HFF-Myc (cell line): Measurements from ENCODE around the gene GJC2.
A peak's percentile ranks its signal among the peaks of the same experiment; 100 is the strongest.
"Not testable (repeated sequence)": the region's sequence is repeated elsewhere in the genome, so short reads cannot be mapped to it uniquely, and the experiment has no call there.

ENCODE experiments used
- DNase-seq: peaks from one replicate; pipeline ENCODE4 v3.0.0-alpha.2; 2011; ENCODE audit warnings: low read depth; ENCODE audit errors: extremely low read depth
- H3K4me3 ChIP-seq: replicated peaks from 2 replicates; pipeline ENCODE4 v1.5.1; 2011; ENCODE audit warnings: low read depth, mild to moderate bottlenecking, control low read depth, low read length
- TF ChIP-seq, protein P1 (sequence below): IDR thresholded peaks from 2 replicates; pipeline ENCODE4 v1.5.1; 2012; ENCODE audit warnings: mild to moderate bottlenecking, low read depth, low read length, control low read depth; ENCODE audit errors: missing control alignments

The GJC2 gene

DNA sequence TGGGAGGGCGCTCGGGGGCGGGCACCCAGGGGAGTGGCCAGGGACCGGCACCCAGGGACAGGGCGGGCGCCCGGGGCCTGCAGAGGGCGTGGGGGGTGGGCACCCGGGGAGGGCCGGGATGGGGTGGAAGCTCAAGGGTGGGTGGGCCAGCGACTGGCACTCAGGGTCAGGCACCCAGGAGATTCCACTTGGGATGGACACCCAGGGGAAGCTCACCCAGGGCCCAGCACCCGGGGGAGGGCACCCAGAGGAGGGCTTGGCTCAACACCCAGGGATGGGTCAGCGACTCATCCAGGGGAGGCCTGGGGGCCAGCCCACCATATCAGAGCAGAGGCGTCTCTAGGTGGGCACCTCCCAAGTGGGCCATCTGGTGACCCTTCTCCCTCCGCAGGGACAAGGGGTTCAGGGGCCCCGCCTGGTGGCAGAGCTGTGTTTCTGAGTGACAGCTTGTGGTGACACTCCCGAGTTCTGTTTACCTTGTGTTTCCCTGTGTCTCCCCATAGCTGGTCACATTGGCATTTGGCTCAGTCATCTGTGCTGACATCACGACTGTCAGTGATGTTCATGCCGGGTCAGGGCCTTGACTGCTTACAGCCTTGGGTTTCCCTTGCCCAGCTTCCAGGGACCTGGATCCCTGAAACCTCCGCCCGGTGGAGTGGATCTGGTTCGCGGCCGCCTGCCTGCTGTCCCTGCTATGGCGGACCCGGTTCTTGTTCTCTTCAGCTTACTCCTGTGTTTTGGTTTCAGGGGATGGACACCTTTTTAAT, 16.6 kb downstream of the GJC2 start:
- peak overlapping the region; percentile 59 for H3K4me3 ChIP-seq
- DNase-seq = peak; percentile 44
- TF ChIP-seq, protein P1, sequence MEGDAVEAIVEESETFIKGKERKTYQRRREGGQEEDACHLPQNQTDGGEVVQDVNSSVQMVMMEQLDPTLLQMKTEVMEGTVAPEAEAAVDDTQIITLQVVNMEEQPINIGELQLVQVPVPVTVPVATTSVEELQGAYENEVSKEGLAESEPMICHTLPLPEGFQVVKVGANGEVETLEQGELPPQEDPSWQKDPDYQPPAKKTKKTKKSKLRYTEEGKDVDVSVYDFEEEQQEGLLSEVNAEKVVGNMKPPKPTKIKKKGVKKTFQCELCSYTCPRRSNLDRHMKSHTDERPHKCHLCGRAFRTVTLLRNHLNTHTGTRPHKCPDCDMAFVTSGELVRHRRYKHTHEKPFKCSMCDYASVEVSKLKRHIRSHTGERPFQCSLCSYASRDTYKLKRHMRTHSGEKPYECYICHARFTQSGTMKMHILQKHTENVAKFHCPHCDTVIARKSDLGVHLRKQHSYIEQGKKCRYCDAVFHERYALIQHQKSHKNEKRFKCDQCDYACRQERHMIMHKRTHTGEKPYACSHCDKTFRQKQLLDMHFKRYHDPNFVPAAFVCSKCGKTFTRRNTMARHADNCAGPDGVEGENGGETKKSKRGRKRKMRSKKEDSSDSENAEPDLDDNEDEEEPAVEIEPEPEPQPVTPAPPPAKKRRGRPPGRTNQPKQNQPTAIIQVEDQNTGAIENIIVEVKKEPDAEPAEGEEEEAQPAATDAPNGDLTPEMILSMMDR = peak; percentile 23

DNA sequence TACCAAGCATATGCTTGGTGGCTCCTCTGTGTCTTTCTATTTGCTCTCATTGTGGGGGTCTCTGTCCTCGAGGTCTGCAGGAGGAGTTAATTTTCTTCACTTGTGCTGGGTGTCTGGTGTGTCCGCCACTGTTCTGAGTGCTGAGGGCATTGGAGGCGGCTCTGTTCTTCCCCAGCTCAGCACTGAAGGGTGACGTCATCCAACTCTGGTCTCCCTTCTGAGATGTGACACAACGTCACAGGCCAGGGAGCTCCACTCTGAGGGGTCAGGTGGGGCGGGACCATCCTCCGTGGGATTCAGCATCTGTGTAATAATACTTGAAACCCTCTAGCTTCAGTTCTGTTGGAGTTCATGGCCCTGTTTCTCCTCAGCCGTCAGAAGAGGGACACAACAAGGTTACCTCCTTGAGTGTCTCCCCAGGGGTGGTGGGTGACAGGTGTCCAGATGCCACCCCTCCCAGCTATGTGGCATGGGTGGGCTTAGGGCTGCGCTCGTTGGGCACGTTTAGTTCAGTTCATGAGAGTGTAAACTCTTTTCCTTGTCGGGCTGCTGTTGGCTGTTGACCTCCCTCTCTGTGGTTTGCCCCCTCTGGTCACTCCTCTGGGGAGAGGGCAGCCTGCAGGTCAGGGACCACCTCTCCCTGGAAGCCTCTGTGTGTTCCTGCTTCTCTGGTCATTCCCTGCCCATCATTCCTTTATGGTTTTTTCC, 19.0 kb downstream of the GJC2 start:
- TF ChIP-seq, protein P1 = no peak
- no peak for DNase-seq
- no peak overlapping the region for H3K4me3 ChIP-seq

DNA sequence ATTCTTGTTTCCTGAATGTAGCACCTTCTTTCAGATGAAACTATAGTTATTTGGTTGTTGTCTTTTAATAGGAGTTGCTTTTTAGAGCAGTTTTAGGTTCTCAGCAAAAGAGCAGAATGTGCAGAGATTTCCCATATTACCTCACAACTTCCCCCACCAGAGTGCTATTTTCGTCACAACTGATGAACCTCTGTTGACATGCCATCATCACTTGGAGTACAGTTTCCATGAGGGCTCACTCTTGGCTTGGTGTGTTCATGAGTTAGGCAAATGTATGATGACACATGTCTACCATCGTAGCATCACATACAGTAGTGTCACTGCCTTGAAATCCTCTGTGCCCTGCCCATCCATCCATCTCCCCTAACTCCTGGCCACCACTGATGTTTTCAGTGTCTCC, 19.6 kb downstream of the GJC2 start:
- H3K4me3 ChIP-seq = no peak overlapping the region
- TF ChIP-seq, protein P1 = no peak

DNA sequence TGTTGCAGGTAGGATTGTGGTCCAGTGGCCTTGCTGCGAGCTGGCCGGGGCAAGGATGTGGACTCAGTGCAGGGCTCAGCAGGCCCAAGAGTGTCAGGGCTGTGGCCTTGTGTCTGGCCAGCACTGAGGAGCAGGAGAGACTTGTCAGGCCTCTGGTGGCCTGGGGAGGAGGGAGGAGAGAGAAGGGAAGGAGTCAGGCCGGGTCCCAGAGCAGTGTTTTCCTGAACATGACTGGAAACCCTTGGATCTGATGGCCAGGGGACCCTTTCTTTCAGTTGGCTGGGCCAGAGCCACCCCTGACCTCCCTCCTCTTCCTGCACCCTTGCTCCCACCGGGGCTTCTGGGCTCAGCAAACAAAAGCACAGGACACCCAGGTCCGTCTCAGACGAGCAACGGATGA, 20.9 kb downstream of the GJC2 start:
- no peak overlapping the region for H3K4me3 ChIP-seq
- TF ChIP-seq, protein P1 = no peak
- no peak for DNase-seq

More for the DNA sequence above, 19.6 kb downstream of the GJC2 start:
- no peak for DNase-seq

DNA sequence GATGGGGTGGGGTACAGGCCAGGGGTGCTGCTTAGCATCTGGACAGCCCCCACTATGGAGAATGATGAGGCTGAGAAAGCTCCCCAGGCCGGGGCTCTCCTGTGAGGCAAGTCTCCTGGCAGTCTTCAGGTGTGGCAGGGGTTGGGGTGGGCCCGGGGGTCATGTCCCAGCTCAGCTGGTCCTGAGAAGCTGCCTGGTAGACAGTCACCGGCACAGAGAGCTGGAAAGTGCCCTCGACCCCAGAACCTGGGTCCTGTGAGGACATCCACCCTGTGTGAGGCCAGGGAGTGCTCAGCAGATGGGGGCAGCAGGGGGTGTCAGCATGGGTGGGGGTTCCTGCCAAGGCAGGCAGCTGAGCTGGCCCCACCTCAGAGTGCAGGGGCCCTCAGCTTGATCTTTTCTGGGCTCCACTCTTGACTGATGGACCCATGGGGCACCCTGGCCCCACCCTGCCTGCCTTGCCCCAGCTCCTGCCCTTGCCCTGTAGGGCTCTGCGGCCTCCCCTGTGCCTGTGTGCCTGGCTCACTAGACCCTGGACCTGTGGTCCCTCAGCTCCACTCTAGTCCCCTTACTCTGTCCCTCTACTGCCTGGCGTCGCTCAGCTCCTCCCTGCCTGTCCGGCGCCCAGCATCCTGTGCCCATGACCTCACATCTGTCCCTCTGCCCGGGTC, 21.6 kb downstream of the GJC2 start:
- TF ChIP-seq, protein P1 = no peak
- DNase-seq = no peak
- no peak overlapping the region for H3K4me3 ChIP-seq

DNA sequence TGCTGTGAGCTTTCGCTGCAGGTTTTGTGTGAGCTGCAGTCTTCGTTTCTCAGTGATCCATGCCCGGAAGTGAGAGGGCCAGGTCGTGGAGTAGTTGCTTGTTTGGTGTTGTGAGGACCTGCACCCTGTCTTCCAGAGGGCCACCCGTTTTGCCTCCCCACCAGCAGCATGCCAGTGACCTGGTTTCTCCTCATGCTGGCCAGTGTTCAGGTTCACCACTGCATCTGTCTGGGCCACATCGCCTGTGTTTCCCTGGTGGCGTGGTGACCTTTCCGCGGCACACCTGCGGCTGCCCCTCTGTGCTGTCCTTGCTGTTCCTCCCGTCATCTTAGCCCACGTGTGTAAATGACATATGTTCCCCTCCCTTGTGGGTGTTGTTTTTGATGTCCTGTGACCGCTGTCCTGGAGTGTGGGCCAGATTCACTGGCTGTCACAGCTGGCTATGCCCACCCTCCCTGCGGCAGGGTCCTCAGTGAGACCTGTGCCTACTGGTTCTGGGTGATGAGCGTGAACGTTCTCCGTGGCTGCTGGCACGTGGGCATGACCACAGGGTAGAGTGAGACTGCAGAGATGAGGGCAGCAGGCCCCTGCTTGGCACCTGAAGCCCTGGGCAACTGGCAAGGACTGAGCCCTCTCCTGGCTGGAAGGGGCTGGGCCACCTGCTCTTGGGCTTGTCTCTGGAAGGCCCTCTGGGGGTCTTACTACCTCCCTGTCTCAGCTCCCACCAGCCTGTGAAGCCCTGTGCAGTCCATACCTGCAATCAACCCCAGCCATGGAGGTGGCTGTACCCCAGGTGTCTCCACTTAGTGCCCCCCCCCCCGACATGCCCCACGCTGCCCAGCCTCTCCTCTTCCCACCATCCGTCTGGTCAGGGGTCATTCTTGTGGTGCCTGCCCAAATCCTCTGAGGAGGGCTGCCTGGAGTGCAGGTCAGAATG, 23.1 kb downstream of the GJC2 start:
- DNase-seq = no peak
- no peak overlapping the region for H3K4me3 ChIP-seq
- TF ChIP-seq, protein P1 = no peak

DNA sequence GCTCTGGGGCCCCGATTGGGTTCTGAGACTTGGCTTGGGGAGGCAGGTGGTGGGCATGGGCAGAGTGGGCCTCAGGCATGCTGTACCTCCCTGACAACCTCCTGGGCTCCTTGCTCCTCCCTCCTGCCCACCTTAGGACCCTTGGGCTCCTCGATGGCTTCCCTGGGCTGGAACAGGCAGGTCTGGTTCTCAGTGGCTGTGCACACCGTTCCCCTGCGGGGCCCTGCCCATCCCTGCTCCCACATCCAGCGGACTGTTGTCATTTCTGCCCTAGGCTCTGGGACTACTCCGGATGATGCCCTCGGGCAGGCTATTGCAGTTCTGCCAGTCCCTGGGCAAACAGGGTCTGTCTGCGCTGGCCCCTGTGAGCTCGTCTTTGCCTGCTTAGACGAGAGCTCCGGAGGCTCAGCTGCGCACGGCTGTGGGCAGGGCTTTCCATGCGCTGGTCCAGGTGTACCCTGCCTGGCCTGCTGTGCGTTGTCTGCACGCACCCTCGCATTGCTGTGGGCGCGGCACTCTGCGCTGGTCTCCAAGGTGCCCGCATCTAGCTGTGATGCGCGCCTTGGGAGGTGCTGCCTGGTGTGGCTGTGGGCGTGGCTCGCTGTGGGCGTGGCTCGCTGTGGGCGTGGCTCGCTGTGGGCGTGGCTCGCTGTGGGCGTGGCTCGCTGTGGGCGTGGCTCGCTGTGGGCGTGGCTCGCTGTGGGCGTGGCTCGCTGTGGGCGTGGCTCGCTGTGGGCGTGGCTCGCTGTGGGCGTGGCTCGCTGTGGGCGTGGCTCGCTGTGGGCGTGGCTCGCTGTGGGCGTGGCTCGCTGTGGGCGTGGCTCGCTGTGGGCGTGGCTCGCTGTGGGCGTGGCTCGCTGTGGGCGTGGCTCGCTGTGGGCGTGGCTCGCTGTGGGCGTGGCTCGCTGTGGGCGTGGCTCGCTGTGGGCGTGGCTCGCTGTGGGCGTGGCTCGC, 24.1 kb downstream of the GJC2 start:
- not testable (repeated sequence) for DNase-seq, H3K4me3 ChIP-seq
